DND-41 (cell line): ENCODE measurements around the gene CHST10.

ENCODE experiments used
- EZH2 ChIP-seq: IDR thresholded peaks from 3 replicates; pipeline ENCODE4 v1.6.1; 2012; ENCODE audit warnings: borderline replicate concordance, low read depth, mild to moderate bottlenecking, moderate library complexity, low read length, inconsistent platforms; ENCODE audit not compliant: severe bottlenecking
- TF ChIP-seq, protein P1 (sequence below): IDR thresholded peaks from 2 replicates; pipeline ENCODE4 v1.5.1; 2012; ENCODE audit warnings: borderline replicate concordance, low read length, moderate library complexity, mild to moderate bottlenecking; ENCODE audit not compliant: poor library complexity, severe bottlenecking; ENCODE audit errors: extremely low read depth

DNA sequence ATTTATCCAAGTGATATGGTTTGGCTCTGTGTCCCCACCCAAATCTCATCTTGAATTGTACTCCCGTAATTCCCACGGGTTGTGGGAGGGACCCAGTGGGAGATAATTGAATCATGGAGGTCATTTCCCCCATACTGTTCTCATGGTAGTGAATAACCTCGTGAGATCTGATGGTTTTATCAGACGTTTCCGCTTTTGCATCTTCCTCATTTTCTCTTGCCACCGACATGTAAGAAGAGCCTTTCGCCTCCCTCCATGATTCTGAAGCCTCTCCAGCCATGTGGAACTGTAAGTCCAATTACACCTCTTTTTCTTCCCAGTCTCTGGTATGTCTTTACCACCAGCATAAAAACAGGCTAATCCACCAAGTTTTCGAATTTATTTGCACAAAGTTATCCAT is 20.3 kb upstream of the CHST10 start:
- TF ChIP-seq EZH2, result no peak
- TF ChIP-seq, protein P1, sequence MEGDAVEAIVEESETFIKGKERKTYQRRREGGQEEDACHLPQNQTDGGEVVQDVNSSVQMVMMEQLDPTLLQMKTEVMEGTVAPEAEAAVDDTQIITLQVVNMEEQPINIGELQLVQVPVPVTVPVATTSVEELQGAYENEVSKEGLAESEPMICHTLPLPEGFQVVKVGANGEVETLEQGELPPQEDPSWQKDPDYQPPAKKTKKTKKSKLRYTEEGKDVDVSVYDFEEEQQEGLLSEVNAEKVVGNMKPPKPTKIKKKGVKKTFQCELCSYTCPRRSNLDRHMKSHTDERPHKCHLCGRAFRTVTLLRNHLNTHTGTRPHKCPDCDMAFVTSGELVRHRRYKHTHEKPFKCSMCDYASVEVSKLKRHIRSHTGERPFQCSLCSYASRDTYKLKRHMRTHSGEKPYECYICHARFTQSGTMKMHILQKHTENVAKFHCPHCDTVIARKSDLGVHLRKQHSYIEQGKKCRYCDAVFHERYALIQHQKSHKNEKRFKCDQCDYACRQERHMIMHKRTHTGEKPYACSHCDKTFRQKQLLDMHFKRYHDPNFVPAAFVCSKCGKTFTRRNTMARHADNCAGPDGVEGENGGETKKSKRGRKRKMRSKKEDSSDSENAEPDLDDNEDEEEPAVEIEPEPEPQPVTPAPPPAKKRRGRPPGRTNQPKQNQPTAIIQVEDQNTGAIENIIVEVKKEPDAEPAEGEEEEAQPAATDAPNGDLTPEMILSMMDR, result no peak
